Loucy (cell line): ENCODE data around the gene EEF1G.

Source experiments
- CTCF ChIP-seq: fragments of 200-600 bp; sonication (generic); conservative IDR thresholded peaks from 2 replicates; pipeline ENCODE4 v1.5.1; 2014; ENCODE audit warnings: mild to moderate bottlenecking, antibody characterized with exemption, low read length
- EZH2phosphoT487 ChIP-seq: fragments of 200-600 bp; IDR thresholded peaks from 2 replicates; pipeline ENCODE4 v1.6.1; 2018; ENCODE audit warnings: antibody characterized with exemption, mild to moderate bottlenecking, moderate library complexity, borderline replicate concordance

- TF ChIP-seq CTCF = no peak
- no peak for TF ChIP-seq EZH2phosphoT487
Measured at GRCh38 chr11:62512961-62513360, 60.7 kb downstream of the EEF1G start.
